RWPE2 (cell line): ENCODE measurements around the gene ARL5C.

ENCODE experiments used
- ATAC-seq: fragments of 200-7000 bp; cut with Tn5 transposase; 3 replicates; pipeline ENCODE4 v1.9.1; 2021; ENCODE audit warnings: low read depth
- DNase-seq: peaks from one replicate; pipeline ENCODE4 v3.0.0-alpha.2; 2020; ENCODE audit warnings: low spot score
- H3K27ac ChIP-seq: fragments of 450-650 bp; 2 replicates; pipeline ENCODE4 v1.5.1; 2017; ENCODE audit warnings: mild to moderate bottlenecking; ENCODE audit not compliant: poor library complexity, severe bottlenecking
- H3K27me3 ChIP-seq: fragments of 250-450 bp; sonication (Bioruptor Pico); 2 replicates; pipeline ENCODE4 v1.5.1; 2021; ENCODE audit warnings: mild to moderate bottlenecking, moderate library complexity; ENCODE audit not compliant: insufficient read depth, poor library complexity, severe bottlenecking
- H3K36me3 ChIP-seq: fragments of 250-450 bp; sonication (Bioruptor Pico); 2 replicates; pipeline ENCODE4 v1.5.1; 2020; ENCODE audit warnings: low read depth, mild to moderate bottlenecking, moderate library complexity
- H3K4me1 ChIP-seq: fragments of 250-450 bp; sonication (Bioruptor Pico); 2 replicates; pipeline ENCODE4 v1.5.1; 2021; ENCODE audit warnings: mild to moderate bottlenecking, moderate library complexity; ENCODE audit not compliant: insufficient read depth, poor library complexity, severe bottlenecking
- H3K4me3 ChIP-seq: fragments of 250-450 bp; sonication (Bioruptor Pico); 2 replicates; pipeline ENCODE4 v1.5.1; 2021; ENCODE audit warnings: mild to moderate bottlenecking, moderate library complexity; ENCODE audit not compliant: severe bottlenecking
- H3K9me3 ChIP-seq: fragments of 250-450 bp; sonication (Bioruptor Pico); 2 replicates; pipeline ENCODE4 v1.5.1; 2021; ENCODE audit warnings: mild to moderate bottlenecking, moderate library complexity; ENCODE audit not compliant: severe bottlenecking
- TF ChIP-seq, protein P1 (sequence below): fragments of 450-650 bp; IDR thresholded peaks from one replicate; pipeline ENCODE4 v1.5.1; 2017; ENCODE audit warnings: mild to moderate bottlenecking, moderate library complexity; ENCODE audit not compliant: poor library complexity, severe bottlenecking

The ARL5C gene

DNA sequence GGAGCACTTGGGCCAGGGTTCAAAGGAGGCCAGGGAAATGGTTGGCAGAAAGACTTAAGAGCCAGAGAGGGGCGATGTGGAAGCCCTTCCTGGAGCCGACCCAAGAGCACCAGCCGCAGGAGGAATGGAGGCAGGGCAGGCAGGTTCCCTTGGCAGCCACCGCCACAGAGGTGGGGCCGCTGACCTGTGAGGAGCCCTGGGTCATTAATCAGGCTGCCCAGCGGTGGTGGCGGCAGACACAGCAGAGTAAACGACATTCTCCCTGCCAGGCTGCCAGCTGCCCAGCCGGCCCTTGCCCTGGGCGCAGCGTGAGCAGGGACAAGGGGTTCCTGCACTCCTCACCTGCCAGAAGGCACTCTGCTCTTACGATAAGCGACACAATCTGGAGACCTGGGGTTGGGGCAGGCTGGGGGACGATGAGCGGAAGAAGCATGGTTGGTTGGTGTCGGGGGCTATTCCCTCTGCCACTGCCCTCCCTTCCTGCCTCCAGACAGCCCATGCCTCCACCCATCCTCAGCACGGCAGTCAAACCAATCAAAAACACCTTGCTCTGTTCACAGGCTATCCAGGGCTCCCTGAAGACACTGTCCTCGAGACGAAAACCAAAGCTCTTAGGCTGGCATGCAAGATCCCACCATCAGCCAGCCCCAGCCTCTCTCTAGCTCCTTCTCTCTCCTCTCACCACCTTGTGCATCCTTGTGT lies 55.4 kb downstream of the ARL5C start:
- Histone ChIP-seq H3K4me1 (no peaks in the 10 kb centered on the region), H3K36me3 (no peaks in the 10 kb centered on the region), H3K4me3 (no peak overlapping the region), H3K27ac (no peak overlapping the region), H3K9me3 (no peaks in the 10 kb centered on the region), H3K27me3 (no peaks in the 10 kb centered on the region)
- TF ChIP-seq, protein P1, sequence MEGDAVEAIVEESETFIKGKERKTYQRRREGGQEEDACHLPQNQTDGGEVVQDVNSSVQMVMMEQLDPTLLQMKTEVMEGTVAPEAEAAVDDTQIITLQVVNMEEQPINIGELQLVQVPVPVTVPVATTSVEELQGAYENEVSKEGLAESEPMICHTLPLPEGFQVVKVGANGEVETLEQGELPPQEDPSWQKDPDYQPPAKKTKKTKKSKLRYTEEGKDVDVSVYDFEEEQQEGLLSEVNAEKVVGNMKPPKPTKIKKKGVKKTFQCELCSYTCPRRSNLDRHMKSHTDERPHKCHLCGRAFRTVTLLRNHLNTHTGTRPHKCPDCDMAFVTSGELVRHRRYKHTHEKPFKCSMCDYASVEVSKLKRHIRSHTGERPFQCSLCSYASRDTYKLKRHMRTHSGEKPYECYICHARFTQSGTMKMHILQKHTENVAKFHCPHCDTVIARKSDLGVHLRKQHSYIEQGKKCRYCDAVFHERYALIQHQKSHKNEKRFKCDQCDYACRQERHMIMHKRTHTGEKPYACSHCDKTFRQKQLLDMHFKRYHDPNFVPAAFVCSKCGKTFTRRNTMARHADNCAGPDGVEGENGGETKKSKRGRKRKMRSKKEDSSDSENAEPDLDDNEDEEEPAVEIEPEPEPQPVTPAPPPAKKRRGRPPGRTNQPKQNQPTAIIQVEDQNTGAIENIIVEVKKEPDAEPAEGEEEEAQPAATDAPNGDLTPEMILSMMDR = no peak
- ATAC-seq (peak; percentile 17; the same call in 1 of the 3 replicates), DNase-seq (no peak)

DNA sequence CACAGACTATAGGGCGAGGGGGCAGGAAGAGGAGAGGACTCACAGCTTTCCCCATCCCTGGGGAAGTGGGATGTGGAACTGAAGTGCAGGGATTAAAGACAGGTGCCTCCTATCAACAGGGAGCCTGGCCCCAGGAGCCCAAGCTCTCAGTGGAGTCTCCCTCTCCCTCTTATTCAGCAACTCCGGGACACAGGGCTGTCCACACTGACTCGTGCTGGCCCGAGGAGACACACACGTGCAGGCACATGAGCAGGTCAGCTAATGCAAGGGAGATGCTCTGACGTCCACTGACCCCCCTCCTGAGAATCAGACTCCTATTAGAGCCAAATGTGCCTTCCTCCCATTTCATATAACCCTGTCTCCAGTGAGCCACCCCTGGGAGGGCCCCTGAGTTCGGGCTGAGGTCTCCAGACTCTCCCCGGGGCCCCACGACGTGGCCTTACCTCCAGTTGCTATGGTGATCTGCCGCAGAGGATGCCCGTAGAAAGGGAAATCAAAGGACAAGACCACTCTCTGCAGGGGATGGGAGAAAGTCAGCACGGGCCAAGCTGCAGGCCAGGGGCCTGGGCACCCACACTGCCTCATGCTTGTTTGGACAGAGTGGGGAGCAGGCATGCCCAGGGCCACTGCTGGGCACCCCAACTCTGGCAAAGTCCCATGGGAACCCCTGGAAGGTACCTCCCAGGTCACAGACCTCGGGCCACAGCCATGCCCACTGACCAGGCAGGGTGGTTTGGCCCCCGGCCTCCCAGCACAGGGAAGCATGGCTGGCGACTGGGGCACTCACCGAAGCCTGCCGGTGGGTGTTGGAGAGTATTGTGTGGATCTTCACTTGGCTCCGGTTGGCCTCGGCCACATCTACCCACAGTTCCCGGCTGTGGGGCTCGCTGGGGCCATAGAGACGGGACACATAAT lies 57.2 kb downstream of the ARL5C start:
- Histone ChIP-seq H3K27me3 (no peaks in the 10 kb centered on the region), H3K27ac (no peak overlapping the region), H3K36me3 (no peaks in the 10 kb centered on the region), H3K9me3 (no peaks in the 10 kb centered on the region), H3K4me1 (no peaks in the 10 kb centered on the region), H3K4me3 (no peak overlapping the region)
- ATAC-seq (no peak), DNase-seq (no peak)
- TF ChIP-seq, protein P1 = no peak

GRCh38 chr17:39107973-39108372 lies 58.0 kb downstream of the ARL5C start:
- no peaks in the 10 kb centered on the region for H3K27me3 ChIP-seq
- ATAC-seq (no peak), DNase-seq (no peak)
- H3K4me3 ChIP-seq = no peak overlapping the region
- no peaks in the 10 kb centered on the region for H3K4me1 ChIP-seq
- H3K27ac ChIP-seq = no peak overlapping the region
- H3K9me3 ChIP-seq = no peaks in the 10 kb centered on the region
- TF ChIP-seq, protein P1 = no peak
- H3K36me3 ChIP-seq = no peaks in the 10 kb centered on the region

DNA sequence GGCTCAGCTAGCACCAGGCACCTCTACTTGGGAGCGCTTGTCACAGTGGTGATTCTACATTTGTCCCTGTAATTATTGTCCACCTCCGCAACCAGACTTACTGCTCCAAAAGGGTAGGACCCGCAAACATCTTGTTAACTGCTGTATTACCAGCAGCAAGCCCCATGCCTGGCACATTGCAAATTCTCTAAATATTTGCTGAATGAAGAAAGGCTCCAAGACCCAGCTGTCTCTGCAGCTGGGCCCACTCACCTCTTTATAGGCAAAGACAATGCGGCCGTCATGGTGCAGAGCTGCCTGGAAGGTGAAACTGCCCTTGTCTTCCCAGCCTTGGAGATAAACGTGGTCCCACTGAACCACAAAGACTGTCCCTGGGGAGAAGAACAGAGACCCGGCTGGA lies 58.8 kb downstream of the ARL5C start:
- DNase-seq (no peak), ATAC-seq (no peak)
- Histone ChIP-seq H3K9me3 (no peaks in the 10 kb centered on the region), H3K4me1 (no peaks in the 10 kb centered on the region), H3K36me3 (no peaks in the 10 kb centered on the region), H3K4me3 (no peak overlapping the region), H3K27ac (no peak overlapping the region), H3K27me3 (no peaks in the 10 kb centered on the region)
- TF ChIP-seq, protein P1 = no peak
